Keratinocyte (primary cell): Measurements from ENCODE around the gene DSCAM.

ENCODE experiments used
- EZH2 ChIP-seq: IDR thresholded peaks from one replicate; pipeline ENCODE4 v1.6.1; 2012; ENCODE audit warnings: inconsistent platforms, mild to moderate bottlenecking, low read length, moderate library complexity
- TF ChIP-seq, protein P1 (sequence below), 3 experiments: IDR thresholded peaks in 1 of 3; conservative IDR thresholded peaks in 1 of 3; optimal IDR thresholded peaks in 1 of 3; 2 replicates in 2 of 3; 3 replicates in 1 of 3; pipeline versions ENCODE3 to v1.5.1; 2011; ENCODE audit warnings: low read length in 3 of 3, mild to moderate bottlenecking in 3 of 3, moderate library complexity in 2 of 3, control low read depth in 1 of 3, inconsistent platforms in 1 of 3; ENCODE audit not compliant: insufficient read depth in 2 of 3; ENCODE audit errors: extremely low read depth in 1 of 3

DNA sequence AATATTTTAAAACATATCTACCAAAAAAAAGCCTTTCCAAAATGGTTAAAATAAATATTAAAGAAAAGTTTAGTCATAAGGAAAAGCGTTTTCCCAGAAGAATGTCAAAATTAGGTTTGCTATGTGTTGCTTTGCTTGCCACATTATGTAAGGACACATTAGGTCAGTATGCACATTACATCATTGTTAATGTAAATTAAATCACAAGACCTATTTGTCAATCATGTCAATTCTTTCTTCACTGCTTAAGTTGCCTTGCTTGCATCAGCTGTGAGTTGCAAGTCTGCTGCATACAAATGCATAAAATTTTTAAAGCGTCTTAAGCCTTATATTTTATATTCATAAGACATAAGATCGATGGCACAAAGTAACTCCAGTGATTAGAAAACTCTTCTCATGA, 530.9 kb downstream of the DSCAM start:
- TF ChIP-seq, protein P1, sequence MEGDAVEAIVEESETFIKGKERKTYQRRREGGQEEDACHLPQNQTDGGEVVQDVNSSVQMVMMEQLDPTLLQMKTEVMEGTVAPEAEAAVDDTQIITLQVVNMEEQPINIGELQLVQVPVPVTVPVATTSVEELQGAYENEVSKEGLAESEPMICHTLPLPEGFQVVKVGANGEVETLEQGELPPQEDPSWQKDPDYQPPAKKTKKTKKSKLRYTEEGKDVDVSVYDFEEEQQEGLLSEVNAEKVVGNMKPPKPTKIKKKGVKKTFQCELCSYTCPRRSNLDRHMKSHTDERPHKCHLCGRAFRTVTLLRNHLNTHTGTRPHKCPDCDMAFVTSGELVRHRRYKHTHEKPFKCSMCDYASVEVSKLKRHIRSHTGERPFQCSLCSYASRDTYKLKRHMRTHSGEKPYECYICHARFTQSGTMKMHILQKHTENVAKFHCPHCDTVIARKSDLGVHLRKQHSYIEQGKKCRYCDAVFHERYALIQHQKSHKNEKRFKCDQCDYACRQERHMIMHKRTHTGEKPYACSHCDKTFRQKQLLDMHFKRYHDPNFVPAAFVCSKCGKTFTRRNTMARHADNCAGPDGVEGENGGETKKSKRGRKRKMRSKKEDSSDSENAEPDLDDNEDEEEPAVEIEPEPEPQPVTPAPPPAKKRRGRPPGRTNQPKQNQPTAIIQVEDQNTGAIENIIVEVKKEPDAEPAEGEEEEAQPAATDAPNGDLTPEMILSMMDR (optimal IDR thresholded peaks at IDR 0.05 in 1 of 3, IDR thresholded peaks at IDR 0.05 in 1 of 3, conservative IDR thresholded peaks at IDR 0.05 in 1 of 3; ENCODE audit: extremely low read depth in 1 of 3, insufficient read depth in 2 of 3, low read length in 3 of 3): no peak
- TF ChIP-seq EZH2: no peak
